Astrocyte of the cerebellum (primary cell): Measurements from ENCODE around the gene ALOX12B.
"Not testable (repeated sequence)": the region's sequence is repeated elsewhere in the genome, so short reads cannot be mapped to it uniquely, and the experiment has no call there.

Experiments
- DNase-seq: peaks from one replicate; pipeline ENCODE4 v3.0.0-alpha.2; 2011; ENCODE audit warnings: low read depth
- H3K4me3 ChIP-seq: 2 replicates; pipeline ENCODE4 v1.5.1; 2011; ENCODE audit warnings: mild to moderate bottlenecking, low read depth, low read length, moderate library complexity
- CTCF ChIP-seq: IDR thresholded peaks from 2 replicates; pipeline ENCODE4 v1.5.1; 2012; ENCODE audit warnings: low read length, low read depth, moderate library complexity, mild to moderate bottlenecking; ENCODE audit errors: missing control alignments
- in situ Hi-C: cut with HindIII; loops from 2 replicates; pipeline ENCODE4 v1.10.0; 2017; ENCODE audit warnings: low sequenced_read_pairs

Gene ALOX12B

GRCh38 chr17:8079291-8080207 lies 8.0 kb downstream of the ALOX12B start:
- DNase-seq: no peak
- TF ChIP-seq CTCF: peak; percentile 80
- in situ Hi-C loops: no loop called here
- peak overlapping the region; percentile 33 for H3K4me3 ChIP-seq

GRCh38 chr17:8077939-8078338 lies 9.6 kb downstream of the ALOX12B start:
- H3K4me3 ChIP-seq, in situ Hi-C loops, DNase-seq: not testable (repeated sequence)

GRCh38 chr17:8076502-8077266 lies 10.8 kb downstream of the ALOX12B start:
- no peak for DNase-seq
- TF ChIP-seq CTCF: no peak
- in situ Hi-C loops: no loop called here
- H3K4me3 ChIP-seq: no peak overlapping the region

DNA sequence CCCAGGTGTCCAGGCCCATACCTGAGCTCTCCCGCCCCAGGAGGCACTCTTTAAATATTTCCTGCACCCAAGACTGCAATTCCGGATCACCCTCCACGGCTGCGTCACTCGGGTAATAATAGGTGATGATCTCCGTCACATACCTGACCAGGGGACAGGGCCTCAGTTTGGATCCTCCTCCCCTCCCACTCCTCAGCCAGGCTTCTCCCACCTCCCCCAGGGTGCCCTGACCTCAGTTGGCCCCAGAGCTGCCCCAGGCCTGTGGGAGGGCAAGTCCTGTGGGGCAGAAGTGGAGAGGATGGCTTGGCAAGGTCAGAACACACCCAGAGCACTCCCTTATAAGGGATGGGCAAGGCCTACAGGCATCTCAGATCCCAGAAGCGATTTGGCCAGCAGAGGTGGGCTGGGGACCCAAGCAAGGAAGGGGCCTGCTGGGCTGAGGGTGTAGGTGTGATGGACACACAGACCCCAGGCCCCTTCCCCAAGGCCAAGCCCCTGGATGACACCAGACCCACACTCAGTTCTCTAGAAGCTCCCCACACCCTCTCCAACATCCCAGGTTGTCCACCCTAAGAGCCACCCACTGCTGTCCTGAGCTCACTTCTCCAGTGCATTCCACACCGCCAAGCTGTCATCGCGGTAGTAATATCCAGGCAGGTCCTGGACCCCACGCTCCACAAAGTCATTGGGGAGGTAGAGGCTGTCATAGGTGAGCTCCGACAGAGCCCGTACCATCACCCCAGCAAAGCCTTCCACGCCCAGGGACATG lies 11.8 kb downstream of the ALOX12B start:
- no peak for TF ChIP-seq CTCF
- DNase-seq: no peak
- in situ Hi-C loops: no loop called here

GRCh38 chr17:8075081-8075480 lies 12.4 kb downstream of the ALOX12B start:
- no peak for TF ChIP-seq CTCF
- no peak for DNase-seq
- no peak overlapping the region for H3K4me3 ChIP-seq

More for the DNA sequence above, 11.8 kb downstream of the ALOX12B start:
- H3K4me3 ChIP-seq: no peak overlapping the region

DNA sequence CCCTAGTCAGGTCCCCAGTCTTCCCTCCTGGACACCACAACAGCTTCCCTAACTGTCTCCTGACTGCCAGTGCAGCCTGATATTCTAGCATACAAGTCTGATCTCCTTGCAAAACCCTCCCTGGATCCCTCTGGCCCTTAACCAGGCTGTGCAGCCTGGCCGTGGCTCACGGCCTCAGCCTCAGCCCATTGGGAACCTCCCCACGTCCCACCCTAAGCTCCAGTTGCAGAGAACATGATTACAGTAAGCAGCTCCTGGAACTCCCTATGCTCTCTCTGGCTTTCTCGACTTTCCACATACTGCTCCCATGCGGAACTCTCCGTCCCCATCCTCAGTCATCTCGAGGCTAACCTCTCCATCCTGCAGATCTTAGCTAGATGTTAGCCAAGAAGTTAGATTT lies 13.0 kb downstream of the ALOX12B start:
- DNase-seq: no peak
- no peak for TF ChIP-seq CTCF
- no peak overlapping the region for H3K4me3 ChIP-seq
- in situ Hi-C loops: no loop called here

More at GRCh38 chr17:8075081-8075480, 12.4 kb downstream of the ALOX12B start:
- in situ Hi-C loops: no loop called here
